Activated naive CD8-positive, alpha-beta T cell treated with anti-CD3 and anti-CD28 coated beads, Interleukin-2, amount 50 U/mL, for 24 hours (primary cell): ENCODE measurements around the gene CACNA1I.
A peak's percentile ranks its signal among the peaks of the same experiment; 100 is the strongest.

Source experiments
- ATAC-seq: fragments of 150-1000 bp; cut with Tn5 transposase; one replicate; pipeline ENCODE4 v1.10.0; 2021
- DNase-seq: peaks from one replicate; pipeline ENCODE4 v3.0.0; 2021
- H3K27ac Mint-ChIP-seq: one replicate; pipeline ENCODE4 v1.8.0; 2021; ENCODE audit warnings: mild to moderate bottlenecking, mixed read lengths
- H3K27me3 Mint-ChIP-seq: one replicate; pipeline ENCODE4 v1.8.0; 2021; ENCODE audit warnings: mixed read lengths
- H3K36me3 Mint-ChIP-seq: one replicate; pipeline ENCODE4 v1.8.0; 2021; ENCODE audit warnings: low read depth, mixed read lengths
- H3K4me1 Mint-ChIP-seq: one replicate; pipeline ENCODE4 v1.8.0; 2021; ENCODE audit warnings: mixed read lengths
- H3K4me3 Mint-ChIP-seq: one replicate; pipeline ENCODE4 v1.8.0; 2021; ENCODE audit warnings: mild to moderate bottlenecking, moderate library complexity, mixed read lengths
- H3K9me3 Mint-ChIP-seq: one replicate; pipeline ENCODE4 v1.8.0; 2021; ENCODE audit warnings: mixed read lengths

Gene CACNA1I

GRCh38 chr22:39681038-39681861 is 110.7 kb downstream of the CACNA1I start:
- ATAC-seq (no peak), DNase-seq (no peak)
- no peak overlapping the region for H3K4me3 Mint-ChIP-seq
- H3K4me1 Mint-ChIP-seq = peaks cover 2% of the 10 kb centered on the region
- H3K9me3 Mint-ChIP-seq = no peaks in the 10 kb centered on the region
- H3K27me3 Mint-ChIP-seq = peaks cover 12% of the 10 kb centered on the region
- H3K36me3 Mint-ChIP-seq = no peaks in the 10 kb centered on the region
- H3K27ac Mint-ChIP-seq = no peak overlapping the region

- H3K27ac Mint-ChIP-seq = no peak overlapping the region
- no peak for DNase-seq
- H3K27me3 Mint-ChIP-seq = peaks cover 22% of the 10 kb centered on the region
- no peak for ATAC-seq
- no peak overlapping the region for H3K4me3 Mint-ChIP-seq
- no peaks in the 10 kb centered on the region for H3K36me3 Mint-ChIP-seq
- H3K4me1 Mint-ChIP-seq = peaks cover 3% of the 10 kb centered on the region
- no peaks in the 10 kb centered on the region for H3K9me3 Mint-ChIP-seq
These were observed 112.4 kb downstream of the CACNA1I start for GRCh38 chr22:39682994-39683393.

GRCh38 chr22:39683639-39684038 is 113.1 kb downstream of the CACNA1I start:
- Mint-ChIP-seq H3K27ac (no peak overlapping the region), H3K36me3 (no peaks in the 10 kb centered on the region), H3K4me1 (peaks cover 3% of the 10 kb centered on the region), H3K27me3 (peaks cover 26% of the 10 kb centered on the region), H3K9me3 (no peaks in the 10 kb centered on the region), H3K4me3 (no peak overlapping the region)
- DNase-seq (no peak), ATAC-seq (no peak)

- H3K27ac Mint-ChIP-seq = no peak overlapping the region
These were observed 114.2 kb downstream of the CACNA1I start for GRCh38 chr22:39684702-39685281.

GRCh38 chr22:39685336-39686177 is 115.0 kb downstream of the CACNA1I start:
- no peaks in the 10 kb centered on the region for H3K36me3 Mint-ChIP-seq
- no peak for ATAC-seq
- peaks cover 40% of the 10 kb centered on the region for H3K27me3 Mint-ChIP-seq
- DNase-seq = no peak
- H3K27ac Mint-ChIP-seq = no peak overlapping the region
- no peaks in the 10 kb centered on the region for H3K9me3 Mint-ChIP-seq
- no peak overlapping the region for H3K4me3 Mint-ChIP-seq
- H3K4me1 Mint-ChIP-seq = peaks cover 3% of the 10 kb centered on the region

More at GRCh38 chr22:39684702-39685281, 114.2 kb downstream of the CACNA1I start:
- no peak for DNase-seq
- H3K4me3 Mint-ChIP-seq = no peak overlapping the region
- H3K9me3 Mint-ChIP-seq = no peaks in the 10 kb centered on the region
- ATAC-seq = no peak
- peaks cover 3% of the 10 kb centered on the region for H3K4me1 Mint-ChIP-seq
- no peaks in the 10 kb centered on the region for H3K36me3 Mint-ChIP-seq
- peaks cover 33% of the 10 kb centered on the region for H3K27me3 Mint-ChIP-seq

- DNase-seq = no peak
- H3K4me3 Mint-ChIP-seq = no peak overlapping the region
- peaks cover 44% of the 10 kb centered on the region for H3K27me3 Mint-ChIP-seq
- H3K4me1 Mint-ChIP-seq = peaks cover 9% of the 10 kb centered on the region
- ATAC-seq = no peak
- H3K27ac Mint-ChIP-seq = no peak overlapping the region
- H3K36me3 Mint-ChIP-seq = no peaks in the 10 kb centered on the region
- H3K9me3 Mint-ChIP-seq = no peaks in the 10 kb centered on the region
These were observed 115.6 kb downstream of the CACNA1I start for GRCh38 chr22:39686178-39686620.

- DNase-seq = no peak
- no peak for ATAC-seq
- Mint-ChIP-seq H3K27ac (no peak overlapping the region), H3K27me3 (peaks cover 45% of the 10 kb centered on the region), H3K4me3 (no peak overlapping the region), H3K9me3 (no peaks in the 10 kb centered on the region), H3K36me3 (no peaks in the 10 kb centered on the region), H3K4me1 (peaks cover 12% of the 10 kb centered on the region)
These were observed 116.4 kb downstream of the CACNA1I start for GRCh38 chr22:39686776-39687525.

- H3K27me3 Mint-ChIP-seq = peaks cover 47% of the 10 kb centered on the region
- no peak for ATAC-seq
- no peak overlapping the region for H3K4me3 Mint-ChIP-seq
- H3K9me3 Mint-ChIP-seq = no peaks in the 10 kb centered on the region
- H3K4me1 Mint-ChIP-seq = peaks cover 12% of the 10 kb centered on the region
- no peak for DNase-seq
- no peaks in the 10 kb centered on the region for H3K36me3 Mint-ChIP-seq
- no peak overlapping the region for H3K27ac Mint-ChIP-seq
These were observed 117.7 kb downstream of the CACNA1I start for GRCh38 chr22:39688186-39688785.

GRCh38 chr22:39689421-39689820 is 118.9 kb downstream of the CACNA1I start:
- DNase-seq = no peak
- H3K4me3 Mint-ChIP-seq = no peak overlapping the region
- H3K9me3 Mint-ChIP-seq = no peaks in the 10 kb centered on the region
- no peak overlapping the region for H3K27ac Mint-ChIP-seq
- no peaks in the 10 kb centered on the region for H3K36me3 Mint-ChIP-seq
- H3K27me3 Mint-ChIP-seq = peaks cover 44% of the 10 kb centered on the region
- no peak for ATAC-seq
- peaks cover 12% of the 10 kb centered on the region for H3K4me1 Mint-ChIP-seq

GRCh38 chr22:39690881-39691605 is 120.5 kb downstream of the CACNA1I start:
- H3K27ac Mint-ChIP-seq = no peak overlapping the region
- no peak for ATAC-seq
- peak; percentile 46 for DNase-seq
- peak overlapping the region; percentile 24 for H3K4me3 Mint-ChIP-seq
- H3K4me1 Mint-ChIP-seq = peaks cover 10% of the 10 kb centered on the region
- H3K9me3 Mint-ChIP-seq = no peaks in the 10 kb centered on the region
- peaks cover 43% of the 10 kb centered on the region for H3K27me3 Mint-ChIP-seq
- H3K36me3 Mint-ChIP-seq = no peaks in the 10 kb centered on the region

- Mint-ChIP-seq H3K9me3 (no peaks in the 10 kb centered on the region), H3K4me3 (no peak overlapping the region), H3K36me3 (no peaks in the 10 kb centered on the region), H3K27me3 (peaks cover 29% of the 10 kb centered on the region), H3K27ac (no peak overlapping the region), H3K4me1 (peaks cover 8% of the 10 kb centered on the region)
- ATAC-seq (no peak), DNase-seq (no peak)
These were observed 123.5 kb downstream of the CACNA1I start for GRCh38 chr22:39693943-39694500.

GRCh38 chr22:39697790-39698430 is 127.4 kb downstream of the CACNA1I start:
- Mint-ChIP-seq H3K27ac (no peak overlapping the region), H3K4me3 (no peak overlapping the region)
- no peak for DNase-seq

More at GRCh38 chr22:39697790-39698430, 127.4 kb downstream of the CACNA1I start:
- H3K9me3 Mint-ChIP-seq = no peaks in the 10 kb centered on the region
- H3K36me3 Mint-ChIP-seq = no peaks in the 10 kb centered on the region
- peaks cover 9% of the 10 kb centered on the region for H3K27me3 Mint-ChIP-seq
- ATAC-seq = no peak
- H3K4me1 Mint-ChIP-seq = no peaks in the 10 kb centered on the region
